EL (cell line): ENCODE measurements around the gene POMGNT2.
A peak's percentile ranks its signal among the peaks of the same experiment; 100 is the strongest.

Experiments
- DNase-seq: peaks from one replicate; pipeline ENCODE4 v3.0.0-alpha.2; 2016

Gene POMGNT2

DNA sequence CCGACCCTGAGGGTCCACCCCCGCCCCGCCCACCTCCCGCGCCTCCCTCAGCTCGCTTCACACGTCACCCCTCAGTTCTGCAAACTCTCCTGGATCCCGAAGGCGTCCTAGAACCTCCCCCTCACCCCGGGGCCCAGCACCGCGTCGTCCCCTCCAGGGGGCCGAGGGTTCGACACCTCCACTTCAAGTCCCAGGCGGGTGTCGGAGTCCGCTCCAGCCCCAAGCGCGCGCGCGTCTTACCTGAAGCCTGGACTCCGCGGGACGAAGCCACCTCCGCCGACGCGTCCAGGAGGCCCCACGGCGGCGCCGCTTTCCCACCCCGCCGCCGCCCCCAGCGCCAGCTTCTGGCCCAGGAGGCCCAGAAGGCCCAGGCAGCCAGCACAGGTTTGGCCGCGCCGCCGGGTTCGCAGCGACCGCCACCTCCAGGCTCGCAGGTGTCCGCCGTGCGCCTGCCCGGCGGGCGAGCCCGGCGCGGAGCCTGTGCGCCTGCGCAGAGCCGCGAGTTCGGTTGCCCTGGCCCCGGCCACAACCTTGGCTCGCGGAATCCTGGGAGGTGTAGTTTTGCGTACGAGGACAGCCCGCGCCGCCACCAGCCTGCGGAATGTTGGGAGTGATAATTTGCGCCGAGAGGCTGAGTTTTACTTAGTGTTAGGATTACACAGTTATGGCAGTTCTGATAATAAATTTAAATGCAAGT lies at the start of gene POMGNT2:
TSS of gene POMGNT2 (minus strand) at position 484 of the 697 bp plus-strand sequence. CDS start 24,648 bp downstream, outside the sequence.
- peak; percentile 83 for DNase-seq

DNA sequence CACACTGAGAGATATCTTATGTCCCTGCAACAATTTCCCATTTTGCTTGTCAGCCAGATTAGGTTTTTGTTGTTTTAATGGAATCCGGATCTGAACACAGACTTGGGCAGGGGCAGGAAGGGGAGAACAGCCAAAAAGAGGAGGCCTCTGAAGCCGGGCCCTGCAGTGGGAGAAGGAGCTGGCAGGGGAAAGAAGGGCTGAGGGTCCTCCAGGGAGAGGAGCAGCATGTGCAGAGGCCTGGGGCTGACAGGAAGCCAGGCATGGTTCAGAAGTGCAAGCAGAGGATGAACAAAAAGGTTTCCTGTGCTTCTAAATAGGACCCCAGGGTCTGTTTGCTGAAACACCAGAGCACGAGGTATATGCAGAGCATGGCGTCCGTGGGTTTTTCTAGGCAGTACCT lies 49.1 kb upstream of the POMGNT2 start:
- no peak for DNase-seq

DNA sequence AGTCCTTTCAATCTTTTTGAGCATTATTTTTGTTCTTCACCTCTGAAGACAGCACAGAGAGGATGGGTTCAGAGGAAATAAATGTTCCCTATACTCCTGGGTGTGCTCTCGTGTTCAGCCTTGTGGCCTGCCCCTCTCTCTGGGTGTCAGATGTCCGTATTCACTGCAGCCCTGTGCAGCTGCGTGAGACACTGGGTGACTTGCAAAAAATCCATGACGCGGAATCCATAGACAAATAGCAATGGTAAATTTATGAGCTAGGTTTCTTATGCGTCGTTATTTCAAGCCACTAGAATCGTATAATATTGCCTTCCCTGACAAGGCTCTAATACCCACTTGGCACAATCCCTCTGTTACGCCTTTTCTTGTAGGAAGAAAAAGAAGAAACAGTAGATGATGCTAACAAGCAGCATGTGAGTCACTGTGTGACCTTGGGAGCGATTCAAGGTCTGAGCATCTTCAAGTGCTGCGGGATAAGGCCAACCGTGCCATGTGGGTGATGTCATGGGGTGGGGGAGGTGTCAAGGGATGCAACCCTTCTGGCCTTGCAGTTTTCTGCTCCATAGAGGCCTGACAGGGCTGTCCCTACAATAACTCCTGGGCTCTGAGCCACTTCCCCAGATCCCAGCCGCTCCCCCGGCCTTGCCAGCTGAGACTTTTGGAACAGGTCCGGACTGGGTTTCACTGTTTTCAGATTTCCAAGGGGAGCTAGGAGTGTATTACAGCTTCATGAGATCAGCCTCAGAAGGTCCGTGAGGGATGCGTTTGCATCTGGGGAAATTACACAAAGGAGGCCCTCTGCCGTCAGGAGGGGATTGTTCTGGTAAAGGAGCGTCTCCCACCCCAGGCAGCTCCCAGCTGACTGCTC lies 47.6 kb upstream of the POMGNT2 start:
- peak; percentile 66 for DNase-seq

GRCh38 chr3:43152649-43153048 lies 46.8 kb upstream of the POMGNT2 start:
- DNase-seq = no peak

DNA sequence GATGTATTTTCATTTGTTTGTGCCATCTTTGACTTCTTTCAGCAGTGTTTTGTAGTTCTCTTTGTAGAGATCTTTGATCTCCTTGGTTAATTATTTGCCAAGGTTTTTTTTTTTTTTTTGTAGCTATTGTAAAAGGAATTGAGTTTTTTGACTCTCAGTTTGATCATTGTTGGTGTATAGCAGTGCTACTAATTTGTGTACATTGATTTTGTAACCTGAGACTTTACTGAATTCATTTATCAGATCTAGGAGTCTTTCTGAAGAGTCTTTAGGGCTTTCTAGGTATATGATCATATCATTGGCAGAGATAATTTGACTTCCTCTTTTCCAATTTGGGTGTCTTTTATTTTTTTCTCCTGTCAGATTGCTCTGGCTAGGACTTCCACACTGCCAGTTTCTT lies 42.2 kb upstream of the POMGNT2 start:
- no peak for DNase-seq

GRCh38 chr3:43146599-43146998 lies 40.7 kb upstream of the POMGNT2 start:
- DNase-seq = no peak

GRCh38 chr3:43144761-43145490 lies 39.0 kb upstream of the POMGNT2 start:
- peak; percentile 37 for DNase-seq

DNA sequence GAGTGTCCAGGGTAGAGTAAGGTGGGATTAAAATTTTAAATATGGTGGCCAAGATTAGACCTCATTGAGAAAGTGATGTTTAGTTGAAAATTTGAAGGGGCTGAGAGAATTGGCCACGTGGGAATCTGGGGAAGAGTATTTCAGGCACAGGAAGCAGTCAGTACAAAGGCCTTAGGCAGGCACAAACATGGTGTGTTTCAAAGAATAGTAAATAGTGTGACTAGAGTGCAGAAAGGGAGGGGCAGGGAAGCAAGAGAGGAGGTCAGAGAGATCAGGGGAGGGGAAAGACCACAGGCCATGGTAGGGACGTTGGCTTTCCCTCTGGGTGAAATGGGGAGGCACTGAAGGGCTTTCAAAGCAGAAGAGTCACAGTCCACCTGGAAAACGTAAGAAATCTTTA lies 36.6 kb upstream of the POMGNT2 start:
- DNase-seq = no peak

DNA sequence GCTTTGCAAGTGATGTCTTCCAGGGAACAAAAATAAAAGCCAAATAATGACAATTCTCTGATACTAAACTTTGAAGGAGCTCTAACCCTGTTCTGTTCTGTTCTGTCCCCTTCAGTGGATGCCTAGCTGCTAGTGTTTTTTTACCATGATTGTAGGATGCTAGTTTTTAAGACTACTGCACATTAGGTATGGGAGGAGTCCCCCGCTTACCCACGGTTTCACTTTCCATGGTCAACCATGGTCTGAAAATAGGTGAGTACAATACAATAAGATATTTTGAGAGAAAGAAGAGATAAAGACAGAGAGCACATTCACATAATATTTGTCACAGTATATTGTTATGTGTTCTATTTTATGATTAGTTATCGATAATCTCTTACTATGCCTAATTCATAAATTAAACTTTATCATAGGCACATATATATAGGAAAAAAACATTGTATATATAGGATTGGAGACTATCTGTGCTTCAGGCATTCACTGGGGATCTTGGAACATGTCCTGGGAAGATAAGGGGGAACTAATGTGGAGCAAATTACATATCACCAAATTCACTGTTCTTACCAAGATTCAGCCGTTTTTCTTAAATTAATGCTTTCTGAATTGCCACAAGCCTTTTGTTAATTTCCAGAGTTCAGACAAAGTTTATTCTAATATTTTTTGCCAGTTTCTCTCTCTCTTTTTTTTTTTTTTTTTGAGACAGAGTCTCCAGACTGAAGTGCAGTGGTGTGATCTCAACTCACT lies 32.8 kb upstream of the POMGNT2 start:
- DNase-seq = no peak

GRCh38 chr3:43132870-43133636 lies 27.2 kb upstream of the POMGNT2 start:
- no peak for DNase-seq

GRCh38 chr3:43132193-43132592 lies 26.3 kb upstream of the POMGNT2 start:
- no peak for DNase-seq

GRCh38 chr3:43128464-43128863 lies 22.6 kb upstream of the POMGNT2 start:
- no peak for DNase-seq

DNA sequence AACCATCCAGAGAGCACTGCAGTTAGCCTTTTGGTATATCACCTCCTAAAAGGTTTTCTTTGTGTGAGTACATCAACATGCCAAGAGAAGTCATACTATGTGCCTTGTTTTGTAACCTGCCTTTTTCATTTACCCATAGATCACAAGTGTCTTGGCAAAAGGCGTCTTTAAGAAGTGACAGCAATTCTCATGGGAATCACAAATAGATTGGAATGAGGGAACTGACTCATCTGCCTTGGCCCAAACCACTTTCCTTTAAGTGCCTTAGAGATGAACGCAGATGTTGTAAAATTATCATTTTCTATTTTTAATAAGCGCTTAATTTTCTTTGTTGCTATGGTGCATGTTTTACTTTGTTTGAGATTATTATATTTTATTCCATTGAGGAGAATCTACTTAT lies 20.7 kb upstream of the POMGNT2 start:
- no peak for DNase-seq

GRCh38 chr3:43123895-43124294 lies 18.0 kb upstream of the POMGNT2 start:
- DNase-seq = no peak

- no peak for DNase-seq
Measured at GRCh38 chr3:43120937-43121336, 15.1 kb upstream of the POMGNT2 start.

- no peak for DNase-seq
Measured at GRCh38 chr3:43117257-43117656, 11.4 kb upstream of the POMGNT2 start.

- no peak for DNase-seq
Measured at GRCh38 chr3:43113671-43114070, 7.8 kb upstream of the POMGNT2 start.

DNA sequence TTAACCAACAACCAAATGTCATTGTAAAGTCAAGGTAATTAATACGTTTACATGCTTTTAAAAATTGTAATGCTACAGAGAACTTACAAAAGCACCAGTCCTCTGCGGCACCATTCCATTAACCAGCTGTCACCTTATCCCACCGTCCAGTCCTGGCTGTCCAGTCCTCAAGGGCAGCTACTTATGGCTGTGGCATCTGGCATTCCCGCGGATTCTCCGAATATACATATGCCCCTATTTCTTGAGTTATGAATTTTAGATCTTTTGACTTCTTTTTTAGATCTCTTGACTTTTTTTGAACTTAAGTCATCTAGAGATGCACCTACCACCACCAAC lies 382 bp upstream of the POMGNT2 start:
- DNase-seq = no peak

DNA sequence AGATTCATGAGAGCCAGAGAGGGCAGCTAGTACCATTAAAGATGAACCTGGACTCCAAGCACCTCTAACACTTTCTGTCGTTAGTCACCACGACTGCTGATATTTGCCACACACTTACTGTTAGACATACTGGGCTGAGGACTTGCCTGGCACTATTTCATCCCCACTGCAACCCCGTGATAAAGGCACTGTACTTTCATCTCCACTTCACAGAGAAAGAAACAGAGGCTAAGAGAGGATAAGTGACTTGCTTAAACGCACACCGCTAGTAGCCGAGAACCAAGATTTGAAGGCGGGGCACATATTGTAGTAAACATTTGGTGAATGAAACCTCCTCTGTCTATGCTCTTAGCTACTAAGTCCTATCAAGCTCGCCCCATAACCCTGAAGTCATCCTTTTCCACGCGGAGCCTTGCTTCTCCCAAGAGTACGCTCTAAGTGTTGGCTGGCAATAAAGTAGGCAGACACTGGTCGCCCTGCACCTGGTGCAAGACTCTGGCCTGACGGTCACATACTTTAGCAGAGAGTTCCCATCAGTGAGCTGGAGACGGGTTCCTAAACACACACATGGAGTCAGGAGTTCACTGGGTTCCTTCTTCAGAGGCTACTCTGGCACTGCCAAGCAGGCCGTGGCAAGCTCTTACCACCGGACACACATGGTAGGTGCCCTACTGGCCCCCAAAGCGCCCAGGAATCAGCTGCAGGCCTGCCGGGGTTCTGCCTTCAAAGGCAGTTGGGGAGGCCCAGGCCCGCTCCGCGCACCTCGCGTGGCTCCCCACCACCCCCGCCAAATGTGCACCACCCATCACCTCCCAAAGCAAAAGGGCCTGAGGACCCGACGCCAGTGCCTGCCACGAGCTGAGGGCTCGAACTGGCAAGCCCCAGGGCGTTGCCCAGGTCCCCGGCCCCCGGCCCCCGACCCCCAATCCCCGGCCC lies 951 bp downstream of the POMGNT2 start:
- no peak for DNase-seq

DNA sequence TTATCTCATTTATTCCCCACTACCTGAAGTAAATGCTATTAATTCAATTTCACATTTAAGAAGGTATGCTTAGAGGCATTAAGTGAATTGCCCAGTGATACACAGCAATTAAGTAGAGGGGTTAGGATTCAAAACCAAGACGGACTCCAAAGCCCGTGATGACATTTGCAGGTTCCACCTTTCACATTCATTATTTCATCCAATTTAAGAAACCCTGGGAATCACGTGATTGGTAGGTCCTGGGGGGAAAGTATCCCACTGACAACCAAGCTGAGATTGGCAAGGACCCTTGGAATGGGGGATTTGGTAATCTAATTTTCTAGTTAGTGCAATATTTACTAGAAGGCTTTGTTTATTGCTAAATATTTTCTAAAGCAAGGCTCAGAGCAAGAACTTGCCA lies 1.8 kb downstream of the POMGNT2 start:
- no peak for DNase-seq
